Measurements from ENCODE around the gene RASA3. TPM values are rescaled to one million over a fixed set of nuclear protein-coding genes. Genes with fewer than 3 reads are reported as not detected.

Gene RASA3
- total and polyA plus RNA-seq, 2 of the 8 experiments (the other 6 are each of a cell fraction or from before 2014, with no cell fraction given): 7.5 to 21.9 TPM

DNA sequence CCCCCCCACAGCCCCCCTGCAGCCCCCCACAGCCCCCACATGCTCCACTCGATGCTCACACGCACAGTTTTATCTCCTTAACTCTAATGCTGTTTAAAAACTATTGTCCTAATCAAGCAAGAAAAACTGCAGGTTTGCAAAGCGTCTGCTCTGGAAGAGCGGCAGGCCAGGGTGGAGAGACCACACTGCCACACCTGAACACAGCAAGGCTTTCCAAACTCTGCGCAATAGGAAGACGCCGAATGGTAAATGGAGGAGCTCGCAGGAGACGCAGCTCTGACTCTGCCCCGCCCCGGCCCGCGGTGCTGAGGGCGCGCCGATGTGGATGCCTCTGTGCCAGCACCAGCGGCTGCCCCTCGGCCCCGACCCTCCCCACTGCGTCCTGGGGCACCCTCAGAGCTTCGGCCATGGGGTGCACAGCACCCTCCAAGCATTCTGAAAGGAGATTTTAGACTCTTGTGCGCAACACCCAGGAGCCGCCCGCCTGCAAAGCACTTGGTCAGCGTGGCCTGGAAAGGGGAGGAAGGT is 32.4 kb downstream of the RASA3 start:
- 55% methylated on average over 23 of the region's 25 CpGs; no CpG with 5 or more reads in 1 of the 2 experiments for WGBS, 2 experiments (ENCODE audit: extremely low coverage in 1 of 2, insufficient coverage in 1 of 2, insufficient read length in 1 of 2, insufficient replicate concordance in 2 of 2, low coverage in 1 of 2, low lambda C conversion rate in 2 of 2, missing lambda C conversion rate in 1 of 2)
- peak; percentile 45 for FAIRE-seq
- H2BK12ac ChIP-seq (ENCODE audit: low read depth, low read length): no peak overlapping the region
- no peak overlapping the region for H3K56ac ChIP-seq (replicated peaks; ENCODE audit: insufficient read length, low read depth, low read length)
- DNase-seq (ENCODE audit: low read depth in 1 of 2, low spot score in 2 of 2): peak in 1 of 2 experiments; percentile 73
- peak overlapping the region; percentile 54 for H4K91ac ChIP-seq (replicated peaks; ENCODE audit: insufficient read length, low read length)
- H2BK5ac ChIP-seq (ENCODE audit: low read depth, low read length): no peak overlapping the region
- no peak overlapping the region for H3K23ac ChIP-seq (ENCODE audit: insufficient read length)
- H3K79me2 ChIP-seq (ENCODE audit: control insufficient read depth in 1 of 2, insufficient read depth in 2 of 2, low read length in 2 of 2): peaks cover 0 to 18% of the 10 kb centered on the region in 2 experiments; a peak in 1 of 4 replicates
- H3K27ac ChIP-seq (ENCODE audit: low read depth, low read length): no peak overlapping the region
- H3K4me2 ChIP-seq (ENCODE audit: insufficient read depth in 1 of 2, low read depth in 2 of 2, low read length in 2 of 2): no peak overlapping the region
- peaks cover 0 to 5% of the 10 kb centered on the region in 2 experiments for H4K20me1 ChIP-seq (replicated peaks in 1 of 2; ENCODE audit: control insufficient read depth in 1 of 2, insufficient read depth in 2 of 2, low read length in 2 of 2)
- H3K9ac ChIP-seq (replicated peaks in 1 of 4; ENCODE audit: extremely low read depth in 1 of 4, low read depth in 3 of 4, low read length in 3 of 4): no peak overlapping the region
- no peak overlapping the region for H2BK20ac ChIP-seq (ENCODE audit: low read length)
- H3K79me1 ChIP-seq (ENCODE audit: low read depth, low read length): peaks cover 2% of the 10 kb centered on the region; the same call in 1 of the 2 replicates
- no peak overlapping the region for H3K4me3 ChIP-seq (ENCODE audit: extremely low read depth in 1 of 4, insufficient read depth in 2 of 4, low read depth in 3 of 4, low read length in 4 of 4)
- TF ChIP-seq, protein P1, sequence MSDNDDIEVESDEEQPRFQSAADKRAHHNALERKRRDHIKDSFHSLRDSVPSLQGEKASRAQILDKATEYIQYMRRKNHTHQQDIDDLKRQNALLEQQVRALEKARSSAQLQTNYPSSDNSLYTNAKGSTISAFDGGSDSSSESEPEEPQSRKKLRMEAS (IDR thresholded peaks at IDR 0.05): no peak
- TF ChIP-seq JUND (IDR thresholded peaks at IDR 0.05; ENCODE audit: low read length): no peak
- no peak for TF ChIP-seq RXRA (IDR thresholded peaks at IDR 0.05; ENCODE audit: insufficient read depth, low read depth, low read length)
- 0 out of 2 replicates have a peak, but pooled peaks have one; percentile 24 for TF ChIP-seq TAF1 (IDR thresholded peaks at IDR 0.05; ENCODE audit: low read depth, low read length)
- TF ChIP-seq FOSL1 (IDR thresholded peaks at IDR 0.05; ENCODE audit: insufficient read depth, low read depth, low read length): no peak
- no peak overlapping the region for H2AK5ac ChIP-seq (ENCODE audit: low read depth, low read length)
- H3K14ac ChIP-seq (ENCODE audit: insufficient read length): no peak overlapping the region
- no peaks in the 10 kb centered on the region for H3K36me3 ChIP-seq (ENCODE audit: control insufficient read depth in 2 of 4, insufficient read depth in 4 of 4, low read length in 3 of 4)
- H3K23me2 ChIP-seq (ENCODE audit: low read depth, low read length): no peaks in the 10 kb centered on the region
- no peak overlapping the region for H4K5ac ChIP-seq (ENCODE audit: insufficient read length, low read depth, low read length)
- H3K18ac ChIP-seq (ENCODE audit: extremely low read depth, low read length): no peak overlapping the region
- no peak overlapping the region for H3K4ac ChIP-seq (replicated peaks; ENCODE audit: insufficient read length, low read depth, low read length)
- H3K4me1 ChIP-seq (replicated peaks in 1 of 4; ENCODE audit: control insufficient read depth in 3 of 4, insufficient read depth in 4 of 4, low read length in 3 of 4): peaks cover 0 to 9% (median 3%) of the 10 kb centered on the region in 4 experiments; a peak in 4 of 7 replicates
- peaks cover 0 to 6% of the 10 kb centered on the region in 2 experiments; a peak in 1 of 4 replicates for H3K9me3 ChIP-seq (ENCODE audit: insufficient read depth in 2 of 2, low read depth in 1 of 2, low read length in 1 of 2)
- H2BK120ac ChIP-seq (replicated peaks; ENCODE audit: low read depth, low read length): no peak overlapping the region
- peak overlapping the region; percentile 54; the same call in 1 of the 2 replicates for H4K8ac ChIP-seq (ENCODE audit: extremely low read depth, insufficient read depth, low read length)
- no peaks in the 10 kb centered on the region for H3K27me3 ChIP-seq (replicated peaks in 1 of 4; ENCODE audit: control insufficient read depth in 3 of 4, extremely low read depth in 1 of 4, insufficient read depth in 3 of 4, low read length in 3 of 4)
- no peak overlapping the region for H2BK15ac ChIP-seq (ENCODE audit: low read length)
- ChIA-PET CTCF (ENCODE audit: partially characterized antibody) (interaction anchor here (0.9 kb wide), 1 partner anchor 9 kb away, joined by 3 read pairs; no protein-coding TSS in a partner anchor), POLR2A (ENCODE audit: partially characterized antibody) (interaction anchor here (0.7 to 1.9 kb wide), 4 partner anchors 12 to 484 kb away, joined by 3 to 10 read pairs (median 4); no protein-coding TSS in a partner anchor)
- no peak overlapping the region for H2AFZ ChIP-seq (ENCODE audit: low read length)
